GM12892 (cell line): ENCODE data around the gene GNAZ.

Experiments
- POLR2A ChIP-seq: IDR thresholded peaks from 2 replicates; pipeline ENCODE4 v1.6.1; 2011; ENCODE audit warnings: low read depth, low read length, control low read depth
- POLR2AphosphoS5 ChIP-seq: IDR thresholded peaks from 2 replicates; pipeline ENCODE4 v1.6.1; 2011; ENCODE audit warnings: low read depth, low read length, control low read depth

DNA sequence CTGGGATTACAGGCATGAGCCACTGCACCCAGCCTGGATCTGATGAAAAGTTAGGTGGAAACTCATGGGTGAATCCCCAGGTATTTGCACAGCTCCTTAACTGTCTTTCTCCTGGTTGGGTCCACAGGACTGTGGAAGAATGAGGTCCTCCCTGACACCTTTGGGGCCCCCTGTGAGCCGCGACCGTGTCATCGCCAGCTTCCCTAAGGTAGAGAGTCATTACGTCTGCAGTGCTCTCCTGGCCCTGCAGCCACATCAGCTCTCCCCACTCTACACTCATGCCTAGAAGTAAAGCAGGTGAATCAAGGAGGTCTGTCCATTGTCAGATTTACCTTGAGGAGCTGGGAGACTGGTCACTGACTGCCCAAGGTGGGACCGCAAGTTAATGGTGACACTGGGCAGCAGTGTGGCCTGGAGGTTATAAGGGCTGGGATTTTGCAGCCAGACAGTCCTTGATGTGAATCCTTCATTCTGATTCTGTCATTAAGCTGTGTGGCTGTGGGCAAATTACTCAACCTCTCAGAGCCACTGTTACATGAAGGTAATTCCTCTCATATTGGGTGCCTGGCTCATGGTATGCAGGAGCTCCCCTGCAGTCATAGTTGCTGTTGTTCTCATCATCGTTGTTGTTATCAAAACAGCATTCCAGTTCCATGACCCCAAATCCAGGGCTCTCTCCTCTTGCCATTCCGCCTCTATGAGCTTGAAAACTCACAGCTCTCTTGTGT is 76.3 kb downstream of the GNAZ start:
- no peak for TF ChIP-seq POLR2AphosphoS5
- TF ChIP-seq POLR2A: no peak
